GM18517 (cell line): Measurements from ENCODE around the gene PID1.

Experiments
- ATAC-seq: cut with Tn5 transposase; IDR thresholded peaks from one replicate; pipeline ENCODE4 v1.9.1; 2021; ENCODE audit warnings: mild to moderate bottlenecking, moderate library complexity; ENCODE audit not compliant: unreplicated experiment

Gene PID1

DNA sequence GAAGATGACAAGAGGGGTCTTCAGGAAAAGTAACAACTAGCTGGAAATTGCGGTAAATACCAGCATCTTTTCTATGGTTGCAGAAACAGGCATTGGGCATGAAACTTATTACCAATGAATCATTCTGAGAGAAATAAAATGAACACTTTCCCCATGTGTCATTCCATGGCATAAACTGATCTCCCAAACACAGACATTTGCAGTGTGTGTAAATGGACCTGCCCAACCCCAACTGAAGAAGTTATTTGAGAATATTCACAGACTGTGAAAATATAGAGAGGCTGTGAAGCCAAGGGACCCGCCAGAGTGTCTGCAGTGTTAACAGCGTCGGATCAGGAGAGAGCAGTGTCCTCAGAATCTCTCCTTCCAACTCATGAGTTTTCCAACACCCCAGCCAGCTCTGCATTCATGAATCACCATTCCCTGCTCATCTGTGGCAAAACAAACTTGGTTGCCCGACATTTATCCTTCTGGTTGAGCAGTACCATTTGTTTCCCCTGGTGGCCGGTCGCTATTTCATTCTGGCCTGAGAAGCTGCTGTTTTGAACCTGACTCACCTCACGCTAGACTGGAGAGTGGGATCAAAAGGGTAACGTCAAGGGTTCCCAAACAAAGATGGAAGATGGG is 238.4 kb downstream of the PID1 start:
- ATAC-seq: no peak

DNA sequence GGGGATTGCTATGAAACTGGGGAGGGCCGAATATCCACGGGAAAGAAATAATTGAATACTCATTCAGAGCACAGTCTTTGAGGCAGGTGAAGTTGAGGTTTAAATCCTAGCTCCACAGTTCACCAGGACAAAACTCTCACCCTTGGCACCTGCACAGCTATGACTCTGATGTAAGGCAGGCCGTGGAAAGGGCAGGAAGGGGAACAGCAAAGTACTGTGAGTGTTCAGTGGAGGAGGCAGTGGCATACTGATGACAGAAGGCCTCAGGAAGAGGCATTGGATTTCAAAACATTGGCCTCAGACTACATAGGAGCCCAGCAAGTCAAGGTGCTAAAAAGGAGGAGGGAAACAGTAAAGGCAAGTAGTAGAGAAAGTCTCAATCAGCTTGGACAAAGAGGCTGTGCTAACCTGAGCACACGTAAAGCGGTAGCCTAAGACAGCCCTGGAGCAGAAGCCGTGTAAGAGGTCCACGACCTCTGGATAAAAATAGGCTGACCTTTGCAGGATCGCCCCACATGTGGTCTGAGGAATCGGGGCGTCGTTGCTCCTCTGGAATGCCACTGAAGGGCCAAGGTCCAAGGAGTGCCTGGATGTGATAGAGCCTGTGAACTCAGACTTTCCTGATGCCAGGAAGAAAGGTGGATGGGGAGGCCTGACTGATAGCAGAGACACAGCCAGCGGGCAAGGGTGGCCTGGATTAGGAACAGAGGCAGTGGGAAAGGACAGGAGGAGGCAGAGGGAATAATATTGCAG is 243.6 kb downstream of the PID1 start:
- no peak for ATAC-seq

DNA sequence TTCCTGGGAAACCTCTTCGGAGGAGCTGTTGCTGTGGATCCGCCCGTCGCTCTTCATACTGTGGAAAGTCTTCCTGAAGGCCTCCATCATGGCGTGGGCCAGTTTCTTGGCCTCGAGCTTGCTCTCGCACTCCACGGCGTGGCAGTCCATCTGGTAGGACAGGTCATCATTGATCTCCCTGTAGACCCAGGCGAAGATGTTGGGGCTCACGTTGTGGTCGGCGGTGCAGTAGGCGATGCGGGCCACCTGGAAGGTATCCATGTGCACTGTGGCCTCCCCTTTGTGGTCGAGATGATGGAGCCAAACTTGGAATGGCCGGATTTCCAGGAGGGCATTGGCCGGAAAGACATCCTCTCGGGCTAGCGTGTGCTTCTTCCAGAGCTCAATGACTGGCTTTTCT is 245.4 kb downstream of the PID1 start:
- no peak for ATAC-seq

DNA sequence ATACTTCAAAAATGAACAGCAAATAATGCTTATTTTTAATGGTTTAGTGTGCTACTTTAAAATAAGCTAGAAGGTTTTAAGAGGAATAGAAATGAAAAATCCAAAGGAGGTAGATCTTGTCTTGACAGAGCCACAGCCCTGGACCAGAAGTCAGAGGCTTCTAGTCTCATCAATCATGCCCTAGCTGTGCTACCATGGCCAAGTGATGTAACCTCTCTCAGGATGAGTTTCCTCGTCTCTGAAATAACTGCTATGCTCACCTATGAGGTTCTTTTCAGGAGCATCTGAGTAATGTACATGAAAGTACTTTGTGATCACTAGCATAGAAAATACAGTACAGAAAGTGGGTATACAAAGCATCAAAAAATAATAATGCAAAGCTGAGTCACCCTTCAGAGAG is 248.4 kb downstream of the PID1 start:
- no peak for ATAC-seq

DNA sequence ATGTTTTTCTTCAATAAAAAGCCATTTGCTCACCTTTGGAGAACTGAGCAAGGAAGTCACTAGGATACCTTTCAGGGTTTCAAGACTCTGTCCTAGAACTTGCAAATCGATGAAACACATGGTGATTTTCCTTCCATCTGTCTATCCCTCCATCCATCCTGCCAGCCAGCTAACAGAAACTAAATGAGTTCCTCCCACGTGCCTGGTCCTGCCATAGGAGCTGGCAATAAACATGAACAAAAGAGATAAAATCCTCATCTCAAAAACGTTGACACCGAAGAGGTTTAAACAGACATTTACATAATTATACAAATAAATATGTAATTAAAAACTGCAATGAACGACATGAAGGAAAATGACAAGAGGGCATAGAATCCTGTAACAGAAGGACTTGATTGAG is 249.0 kb downstream of the PID1 start:
- ATAC-seq: no peak

DNA sequence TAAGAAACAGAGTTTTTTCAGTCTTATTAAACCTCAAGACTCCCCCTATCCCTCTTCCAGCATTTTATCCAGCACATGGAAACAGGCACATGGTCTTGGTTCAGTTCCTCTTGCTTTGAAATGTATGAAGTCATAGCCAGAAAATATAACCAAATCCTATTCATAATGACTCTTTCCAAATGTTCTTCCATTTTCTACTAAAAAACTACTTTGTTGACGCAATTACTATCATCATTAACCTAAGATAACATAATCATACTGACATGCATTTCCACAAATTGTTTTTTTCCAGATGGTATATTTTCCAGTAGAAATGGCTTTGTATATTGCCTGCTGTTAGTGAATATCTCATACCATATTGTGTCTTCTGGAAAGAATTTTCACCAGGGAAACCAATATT is 261.3 kb downstream of the PID1 start:
- no peak for ATAC-seq

DNA sequence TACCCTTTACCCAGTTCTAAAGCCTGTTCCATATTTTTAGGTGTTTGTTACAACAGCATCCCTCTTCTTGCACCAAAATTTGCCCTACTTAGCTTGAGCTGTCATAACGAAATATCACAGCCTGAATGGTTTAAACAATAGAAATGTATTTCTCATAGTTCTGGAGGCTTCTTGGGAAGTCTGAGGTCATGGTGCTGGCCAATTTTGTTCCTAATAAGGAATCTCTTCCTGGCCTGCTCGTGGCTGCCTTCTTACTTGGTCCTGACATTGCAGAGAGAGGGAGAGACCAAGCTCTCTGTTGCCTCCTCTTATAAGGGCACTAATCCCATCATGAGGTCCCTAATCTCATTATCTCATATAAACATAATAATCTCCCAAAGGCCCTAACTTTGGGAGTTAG is 267.8 kb downstream of the PID1 start:
- no peak for ATAC-seq

DNA sequence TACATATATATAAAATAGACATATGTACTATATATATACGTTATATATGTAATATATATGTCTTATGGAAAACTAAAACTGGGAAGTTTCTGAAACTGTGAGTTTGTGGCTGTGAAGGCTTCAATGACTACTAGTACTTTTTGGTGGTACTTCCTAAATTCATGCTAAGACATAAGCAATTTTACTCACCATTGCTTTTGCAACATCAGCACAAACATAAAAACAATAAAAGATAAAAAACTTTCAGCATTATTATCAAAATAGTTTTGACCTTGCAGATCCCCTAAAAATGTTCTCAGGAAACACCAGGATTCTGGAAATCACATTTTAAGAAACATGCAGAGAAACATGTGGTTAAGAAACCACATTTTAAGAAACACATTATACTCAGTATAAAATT is 269.9 kb downstream of the PID1 start:
- no peak for ATAC-seq

DNA sequence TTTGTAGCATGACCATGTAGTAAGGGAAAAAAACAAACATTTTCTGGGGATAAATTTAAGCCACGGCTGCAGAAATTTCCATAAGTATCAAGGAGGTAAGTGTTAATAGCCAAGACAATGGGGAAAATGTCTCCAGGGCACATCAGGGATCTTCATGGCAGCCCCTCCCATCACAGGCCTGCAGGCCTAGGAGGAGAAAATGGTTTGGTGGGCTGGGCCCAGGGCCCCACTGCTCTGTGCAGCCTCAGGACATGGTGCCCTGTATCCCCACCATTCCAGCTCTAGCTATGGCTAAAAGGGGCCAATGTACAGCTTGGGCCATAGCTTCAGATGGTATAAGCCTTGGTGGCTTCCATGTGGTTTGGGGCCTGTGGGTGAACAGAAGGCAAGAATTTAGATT is 271.8 kb downstream of the PID1 start:
- no peak for ATAC-seq

DNA sequence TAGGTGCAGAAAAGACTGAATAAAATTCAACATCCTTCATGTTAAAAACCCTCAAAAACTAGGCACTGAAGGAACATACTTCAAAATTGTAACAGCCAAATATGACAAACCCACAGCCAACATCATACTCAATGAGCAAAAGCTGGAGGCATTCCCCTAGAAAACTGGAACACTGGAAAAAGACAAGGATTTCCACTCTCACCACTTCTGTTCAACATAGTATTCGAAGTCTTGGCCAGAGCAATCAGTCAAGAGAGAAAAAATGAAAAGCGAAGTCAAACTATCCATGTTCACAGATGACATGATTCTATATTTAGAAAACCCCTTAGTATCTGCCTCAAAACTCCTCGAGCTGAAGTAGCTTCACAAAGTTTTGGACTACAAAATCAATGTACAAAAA is 282.3 kb downstream of the PID1 start:
- no peak for ATAC-seq

DNA sequence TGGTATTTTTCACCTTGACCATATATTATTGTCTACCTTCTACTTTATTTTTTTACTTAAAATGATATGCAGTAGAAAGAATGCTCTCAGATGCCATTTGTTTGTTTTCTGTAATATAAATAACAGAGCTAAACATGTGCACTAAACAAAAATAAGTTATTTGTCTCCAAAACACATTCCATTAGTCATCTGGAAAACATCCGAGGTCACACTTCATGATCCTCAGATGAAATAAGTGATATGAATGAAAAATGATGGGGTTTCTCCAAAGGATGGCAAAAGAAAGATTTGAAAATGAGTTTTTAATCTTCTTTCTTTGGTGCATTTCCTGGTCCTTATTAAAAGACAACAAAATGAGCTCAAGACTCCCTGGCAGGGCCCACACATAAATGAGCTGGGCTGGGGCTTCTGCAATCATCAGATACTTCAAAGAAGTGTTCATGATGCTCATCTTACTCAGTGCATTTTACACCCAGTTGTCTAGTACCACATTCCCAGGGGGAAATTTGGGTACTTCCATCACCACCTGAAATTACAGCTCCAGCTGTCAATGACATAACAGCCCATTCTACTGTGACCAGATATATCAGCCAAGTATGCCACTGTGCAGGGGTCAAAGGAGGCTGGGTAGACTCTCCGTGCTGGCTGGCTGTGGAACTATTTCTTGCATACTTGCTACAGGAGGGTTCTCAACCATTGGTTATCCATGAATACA is 283.5 kb downstream of the PID1 start:
- no peak for ATAC-seq

DNA sequence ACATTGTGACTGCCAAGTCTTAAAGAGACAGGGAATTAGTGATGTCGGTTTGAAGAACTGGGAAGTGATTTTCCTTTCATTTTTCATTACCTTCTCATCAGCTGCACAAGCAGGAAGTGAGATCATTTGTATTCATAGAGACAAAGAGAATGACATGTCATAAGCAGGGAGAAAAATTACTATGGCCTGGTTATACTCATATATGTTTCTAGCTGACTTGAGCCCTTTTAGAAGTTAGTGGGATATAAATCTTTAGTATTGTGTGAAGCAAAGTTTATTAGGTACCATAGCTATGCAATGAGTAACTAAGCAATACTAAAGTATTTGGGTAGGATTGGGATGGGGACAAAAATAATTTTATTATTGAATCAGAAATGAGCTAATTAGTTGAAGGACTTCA is 284.1 kb downstream of the PID1 start:
- ATAC-seq: no peak

DNA sequence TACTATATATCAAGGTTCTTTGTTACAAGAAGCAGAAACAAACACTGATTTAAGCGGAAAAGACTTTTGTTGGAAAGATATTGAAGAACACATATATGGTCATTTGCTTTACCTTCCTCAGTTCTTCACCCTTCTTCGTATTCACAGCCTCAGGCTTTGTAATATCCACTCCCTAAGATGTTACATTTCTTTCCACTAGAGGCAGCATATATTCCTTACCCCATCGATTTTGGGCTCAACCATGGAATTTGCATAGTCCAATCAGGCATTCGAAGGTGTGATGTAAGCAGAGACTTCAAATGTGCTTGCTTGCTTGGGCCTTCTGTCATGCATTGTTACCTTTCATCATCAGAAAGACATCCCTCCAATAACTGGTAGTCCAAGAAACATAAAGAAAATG is 287.4 kb downstream of the PID1 start:
- ATAC-seq: no peak

DNA sequence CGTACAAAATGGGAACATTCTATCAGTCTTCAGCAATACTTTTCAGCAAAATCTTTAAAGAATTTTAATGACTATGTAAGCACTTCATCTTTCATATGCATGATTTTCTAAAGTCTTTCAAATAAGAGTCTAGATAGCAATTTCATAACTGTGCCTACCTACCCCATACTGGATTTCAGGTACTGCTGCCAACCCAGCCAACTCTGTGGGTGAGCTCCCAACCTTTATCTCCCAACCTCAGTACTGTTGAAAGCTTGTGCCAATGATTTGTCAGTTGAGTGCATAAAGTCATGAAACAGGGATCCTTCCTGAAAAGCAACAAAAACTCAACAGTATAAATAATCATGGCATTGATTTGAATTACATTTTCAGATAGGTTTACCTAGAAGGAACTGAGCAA is 296.9 kb downstream of the PID1 start:
- no peak for ATAC-seq
